ENCODE results near the gene STIMATE.
A peak's percentile ranks its signal among the peaks of the same experiment; 100 is the strongest.

- TF ChIP-seq CTCF (IDR thresholded peaks at IDR 0.05 in 8 of 11, conservative IDR thresholded peaks at IDR 0.05 in 3 of 11) (peak in 2 of 11 experiments; percentile 14 to 24), POLR2AphosphoS5 (IDR thresholded peaks at IDR 0.05) (no peak)
These were observed 4.6 kb downstream of the STIMATE start for GRCh38 chr3:52892625-52893311.

Measured in spleen (tissue), 7 donors.